Mucosa of descending colon (tissue), 3 donors: ENCODE data around the gene MYLK. TPM values are rescaled to one million over a fixed set of nuclear protein-coding genes. Genes with fewer than 3 reads are reported as not detected.

Source experiments
- ATAC-seq: fragments of 200-7000 bp; cut with Tn5 transposase; one replicate; pipeline ENCODE4 v1.9.1; 2020; ENCODE audit warnings: mild to moderate bottlenecking, moderate library complexity
- DNase-seq, 3 donors: peaks; one replicate each; pipeline ENCODE4 v3.0.0-alpha.2; 2020
- H3K36me3 ChIP-seq: fragments of 200-600 bp; one replicate; pipeline ENCODE4 v1.8.0; 2021; ENCODE audit warnings: low read depth, mild to moderate bottlenecking
- H3K4me1 ChIP-seq: fragments of 200-600 bp; one replicate; pipeline ENCODE4 v1.8.0; 2021; ENCODE audit warnings: low read depth, mild to moderate bottlenecking
- H3K4me3 ChIP-seq: fragments of 200-600 bp; one replicate; pipeline ENCODE4 v1.8.0; 2021; ENCODE audit warnings: mild to moderate bottlenecking
- H3K9me3 ChIP-seq: fragments of 200-600 bp; one replicate; pipeline ENCODE4 v1.8.0; 2021; ENCODE audit warnings: mild to moderate bottlenecking
- CTCF ChIP-seq: fragments of 200-600 bp; IDR thresholded peaks from one replicate; pipeline ENCODE4 v1.8.0; 2022; ENCODE audit warnings: antibody characterized with exemption, mild to moderate bottlenecking
- intact Hi-C, 2 donors: fragments of 100-400 bp; cut with DNase I in 1 of 2; cut with micrococcal nuclease in 1 of 2; formaldehyde crosslinking; loops; one replicate each; pipeline versions ENCODE4 v1.11.0 to v1.11.1; 2022; cut with DNase I, micrococcal nuclease
- total RNA-seq, 3 donors: library from RNA; stranded (reverse); fragmentation: NEBNext Ultra II Directional in 2 of 3; extraction: Animal tissue kit (Norgen Biotek cat#: 25700) in 2 of 3; gene quantifications; one replicate each; pipeline versions ENCODE4 v1.2.1 to v1.2.4, GENCODE V29; 2021 to 2023
- donor health status: DM: no; HTN: no; CAD: no; lungs with moderate emphysema.
- donor health status: DM: no; HTN: no; CAD: no.
- donor health status: DM: no; HTN: yes; CAD: no.

The MYLK gene
- total RNA-seq, 3 donors from 2014 or later, result 157 to 1,614 (median 175) TPM

- no peak overlapping the region for H3K4me3 ChIP-seq
- no peaks in the 10 kb centered on the region for H3K4me1 ChIP-seq
- H3K36me3 ChIP-seq, result no peaks in the 10 kb centered on the region
- intact Hi-C loops, result no loop called here
- no peaks in the 10 kb centered on the region for H3K9me3 ChIP-seq
- no peak for DNase-seq
- TF ChIP-seq CTCF, result no peak
- ATAC-seq, result peak; percentile 9
Measured at GRCh38 chr3:123634149-123635051, 249.7 kb downstream of the MYLK start.

GRCh38 chr3:123633530-123633929 lies 250.6 kb downstream of the MYLK start:
- H3K4me3 ChIP-seq, result no peak overlapping the region
- no peak for DNase-seq
- H3K9me3 ChIP-seq, result no peaks in the 10 kb centered on the region
- H3K36me3 ChIP-seq, result no peaks in the 10 kb centered on the region
- ATAC-seq, result no peak
- intact Hi-C loops, result no loop called here
- no peak for TF ChIP-seq CTCF
- no peaks in the 10 kb centered on the region for H3K4me1 ChIP-seq

- DNase-seq (no peak), ATAC-seq (no peak)
- H3K4me3 ChIP-seq, result no peak overlapping the region
- H3K36me3 ChIP-seq, result no peaks in the 10 kb centered on the region
- no peaks in the 10 kb centered on the region for H3K4me1 ChIP-seq
- H3K9me3 ChIP-seq, result no peaks in the 10 kb centered on the region
- TF ChIP-seq CTCF, result no peak
- intact Hi-C loops, result no loop called here
Measured at GRCh38 chr3:123632161-123632655, 251.9 kb downstream of the MYLK start.

- TF ChIP-seq CTCF, result no peak
- ATAC-seq (no peak), DNase-seq (no peak)
- Histone ChIP-seq H3K4me1 (no peaks in the 10 kb centered on the region), H3K9me3 (no peaks in the 10 kb centered on the region), H3K4me3 (no peak overlapping the region), H3K36me3 (no peaks in the 10 kb centered on the region)
- intact Hi-C loops, result no loop called here
Measured at GRCh38 chr3:123629747-123630047, 254.4 kb downstream of the MYLK start.

- ATAC-seq (no peak), DNase-seq (no peak)
- H3K36me3 ChIP-seq, result no peaks in the 10 kb centered on the region
- no peak for TF ChIP-seq CTCF
- H3K4me3 ChIP-seq, result no peak overlapping the region
- no peaks in the 10 kb centered on the region for H3K9me3 ChIP-seq
- H3K4me1 ChIP-seq, result no peaks in the 10 kb centered on the region
- intact Hi-C loops, result no loop called here
Measured at GRCh38 chr3:123628996-123629746, 255.0 kb downstream of the MYLK start.
